SH-SY5Y (cell line): Measurements from ENCODE around the gene RIC8B.
A peak's percentile ranks its signal among the peaks of the same experiment; 100 is the strongest.

ENCODE experiments used
- GATA2 ChIP-seq: IDR thresholded peaks from 2 replicates; pipeline ENCODE4 v1.6.1; 2011; ENCODE audit warnings: mild to moderate bottlenecking, low read depth, low read length
- GATA3 ChIP-seq: IDR thresholded peaks from 2 replicates; pipeline ENCODE4 v1.6.1; 2011; ENCODE audit warnings: low read depth, mild to moderate bottlenecking, low read length, moderate library complexity

Gene RIC8B

GRCh38 chr12:106889326-106889725 lies 114.8 kb downstream of the RIC8B start:
- no peak for TF ChIP-seq GATA3
- TF ChIP-seq GATA2, result no peak

DNA sequence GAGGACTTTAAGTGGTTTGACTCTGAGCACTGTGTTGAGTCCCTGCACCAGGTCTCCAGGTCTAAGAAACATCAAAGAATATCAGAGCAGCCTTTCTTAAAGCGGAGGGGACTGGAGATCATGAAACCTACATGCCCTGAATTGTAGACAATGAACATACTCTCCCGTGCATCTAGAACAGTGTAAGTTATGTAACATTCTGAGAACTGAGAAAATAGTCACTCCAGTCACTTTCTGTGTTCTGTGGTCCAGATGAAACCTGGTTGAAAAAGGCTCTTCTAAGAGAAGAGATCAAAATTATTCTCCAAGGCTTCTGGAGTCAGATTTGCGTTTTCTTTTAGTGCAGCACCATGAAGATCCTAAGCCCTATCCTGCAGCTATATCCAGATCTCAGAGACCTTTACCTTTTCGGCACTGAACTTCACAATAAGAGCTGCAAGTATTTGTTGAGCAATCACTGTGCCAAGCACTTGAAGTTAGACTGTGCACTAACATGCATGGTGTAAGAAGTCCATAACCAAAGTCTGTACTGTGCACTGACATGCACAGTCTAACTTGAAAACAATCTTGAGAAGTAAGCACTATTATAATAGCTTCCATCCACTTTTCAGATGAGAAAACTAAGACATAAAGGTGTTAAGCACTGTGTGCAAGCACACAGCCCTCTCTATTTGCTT lies 115.6 kb downstream of the RIC8B start:
- TF ChIP-seq GATA3, result no peak
- no peak for TF ChIP-seq GATA2

- TF ChIP-seq GATA3 (no peak), GATA2 (no peak)
Measured at GRCh38 chr12:106892075-106892474, 117.6 kb downstream of the RIC8B start.

GRCh38 chr12:106893451-106893850 lies 119.0 kb downstream of the RIC8B start:
- TF ChIP-seq GATA3 (no peak), GATA2 (no peak)

DNA sequence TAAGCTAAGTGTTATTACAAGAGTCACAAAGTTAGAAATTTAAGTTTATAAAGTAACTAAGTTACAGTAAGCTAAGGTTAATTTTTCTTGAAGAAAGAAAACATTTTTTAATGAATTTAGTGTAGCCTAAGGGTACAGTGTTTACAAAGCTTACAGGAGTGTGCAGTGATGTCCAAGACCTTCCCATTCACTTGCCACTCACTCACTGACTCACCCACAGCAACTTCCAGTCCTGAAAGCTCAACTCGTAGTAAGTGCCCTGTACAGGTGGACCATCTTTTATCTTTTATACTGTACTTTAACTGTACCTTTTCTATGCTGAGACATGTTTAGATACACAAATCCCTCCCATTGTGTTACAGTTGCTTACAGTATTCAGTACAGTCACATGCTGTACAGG lies 120.3 kb downstream of the RIC8B start:
- TF ChIP-seq GATA2, result no peak
- TF ChIP-seq GATA3, result no peak

- TF ChIP-seq GATA2 (no peak), GATA3 (no peak)
Measured at GRCh38 chr12:106896603-106897002, 122.1 kb downstream of the RIC8B start.

GRCh38 chr12:106897082-106897481 lies 122.6 kb downstream of the RIC8B start:
- TF ChIP-seq GATA3 (no peak), GATA2 (no peak)

- TF ChIP-seq GATA2 (no peak), GATA3 (no peak)
Measured at GRCh38 chr12:106897981-106898901, 123.8 kb downstream of the RIC8B start.

DNA sequence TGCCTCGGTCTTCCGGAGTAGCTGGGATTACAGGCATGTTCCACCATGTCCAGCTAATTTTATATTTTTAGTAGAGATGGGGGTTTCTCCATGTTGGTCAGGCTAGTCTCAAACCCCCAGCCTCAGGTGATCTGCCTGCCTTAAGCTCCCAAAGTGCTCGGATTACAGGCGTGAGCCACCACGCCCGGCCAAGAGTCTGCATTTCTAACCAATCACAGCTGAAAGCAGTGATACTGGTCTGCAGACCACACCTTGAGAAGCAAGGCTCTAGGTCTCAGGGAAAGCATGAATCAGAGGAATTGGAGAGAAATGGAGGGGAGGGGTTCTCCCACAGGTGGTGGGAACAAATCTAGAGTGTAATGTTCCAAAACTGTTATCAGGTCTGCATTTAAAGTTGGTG lies 126.1 kb downstream of the RIC8B start:
- TF ChIP-seq GATA2 (no peak), GATA3 (no peak)

DNA sequence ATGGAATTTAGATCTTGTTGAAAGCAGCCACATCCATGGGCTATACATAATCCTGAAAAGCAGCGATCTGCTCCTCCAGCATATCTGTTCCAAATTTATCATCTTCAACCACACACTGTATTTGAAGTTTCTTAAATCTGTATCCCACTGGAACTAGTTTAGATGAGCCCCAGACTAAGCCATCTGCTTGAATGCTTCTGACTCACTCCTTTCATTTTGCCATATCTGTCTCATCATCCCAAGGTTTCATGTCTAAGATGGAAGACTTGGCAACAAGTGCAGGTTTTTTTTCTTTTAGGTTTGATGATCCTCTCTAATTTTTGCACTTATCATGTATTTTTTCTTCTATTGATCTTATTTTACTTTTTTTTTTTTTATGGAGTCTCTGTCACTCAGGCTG lies 126.8 kb downstream of the RIC8B start:
- no peak for TF ChIP-seq GATA3
- no peak for TF ChIP-seq GATA2

DNA sequence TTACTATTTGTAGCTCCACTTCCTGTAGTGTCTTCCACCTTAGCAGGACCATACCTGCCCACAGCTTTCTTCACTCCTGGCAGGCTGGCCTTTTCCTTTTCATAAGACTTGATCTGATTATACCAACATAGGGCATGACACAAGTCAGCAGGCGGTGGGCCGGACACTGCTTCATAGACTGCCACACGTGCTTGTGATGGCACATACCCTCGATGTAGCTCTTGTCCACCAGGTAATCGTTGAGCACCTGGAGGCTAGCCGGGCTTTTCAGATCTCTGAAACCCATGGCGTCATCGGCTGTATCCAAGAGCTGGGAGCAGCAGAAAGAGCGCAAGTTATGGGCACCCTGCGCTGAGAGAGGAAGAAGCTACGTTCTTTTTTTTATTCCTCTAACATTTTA lies 127.6 kb downstream of the RIC8B start:
- TF ChIP-seq GATA3 (no peak), GATA2 (no peak)

- TF ChIP-seq GATA2 (no peak), GATA3 (no peak)
Measured at GRCh38 chr12:106903241-106903945, 128.9 kb downstream of the RIC8B start.

DNA sequence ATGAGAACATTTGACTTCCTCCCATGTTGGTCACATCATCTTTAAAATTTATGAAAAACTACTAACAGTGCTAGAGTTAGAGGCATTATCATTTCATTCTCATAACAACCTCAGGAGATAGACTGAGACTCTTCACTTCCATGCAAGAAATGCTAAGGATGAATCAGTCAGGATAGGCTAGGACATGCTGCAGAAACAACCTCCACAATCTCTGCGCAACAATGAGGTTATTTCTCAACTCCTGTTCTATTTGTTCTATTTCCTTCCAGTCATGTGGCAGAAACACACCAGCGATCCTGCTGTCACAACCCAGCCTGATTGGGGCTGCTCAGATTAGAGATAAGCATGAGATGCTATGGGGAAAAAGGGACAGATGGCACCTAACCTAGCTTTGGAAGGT lies 132.2 kb downstream of the RIC8B start:
- TF ChIP-seq GATA2 (0 out of 2 replicates have a peak, but pooled peaks have one; percentile 21), GATA3 (no peak)

DNA sequence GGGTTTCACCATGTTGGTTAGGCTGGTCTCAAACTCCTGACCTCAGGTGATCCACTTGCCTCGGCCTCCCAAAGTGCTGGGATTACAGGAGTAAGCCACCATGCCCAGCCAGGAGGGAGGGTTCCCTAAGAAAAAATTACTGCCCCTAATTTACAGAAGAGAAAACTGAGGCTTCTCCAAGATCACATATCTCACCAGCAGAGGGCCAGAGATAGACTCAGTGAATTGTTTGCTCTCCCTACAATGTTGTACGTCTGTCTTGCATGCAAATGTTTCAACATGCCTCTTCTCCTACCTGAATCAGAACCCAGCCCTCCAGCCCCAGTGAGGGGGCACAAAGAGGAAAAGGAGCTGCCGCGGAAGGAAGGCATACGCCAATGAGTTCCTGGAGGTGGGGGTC lies 132.9 kb downstream of the RIC8B start:
- TF ChIP-seq GATA3, result no peak
- no peak for TF ChIP-seq GATA2
